K562 (cell line): ENCODE results near the gene MT4. TPM values are rescaled to one million over a fixed set of nuclear protein-coding genes. Genes with fewer than 3 reads are reported as not detected.

ENCODE experiments used
- ATAC-seq: fragments of 200-7000 bp; cut with Tn5 transposase; 3 replicates; pipeline ENCODE4 v1.9.1; 2020; ENCODE audit warnings: moderate library complexity
- BruUV-seq: library from RNA; stranded (reverse); fragments of 400-500 nt; replicated peaks from 2 replicates; lab custom pipeline; 2021; lab: Mats Ljungman, UMichigan
- CTCF ChIA-PET: fragments of 300-600 bp; formaldehyde crosslinking; extraction: SDS; loops from one replicate; lab custom pipeline; 2021; ENCODE audit warnings: low intra/inter-chr PET ratio; lab: Yijun Ruan, JAX
- POLR2A ChIA-PET: fragments of 300-600, 350-650 bp; sonication (Branson Sonifier 250); formaldehyde crosslinking; extraction: SDS; loops from one replicate; lab custom pipeline; 2021; ENCODE audit warnings: antibody characterized with exemption, inconsistent platforms; lab: Yijun Ruan, JAX
- DNase-seq, 4 experiments: peaks; one replicate each; pipeline versions ENCODE4 v3.0.0 to v3.0.0-alpha.2; 2011 to 2018; ENCODE audit warnings: low spot score in 3 of 4, mixed read lengths in 3 of 4; ENCODE audit errors: extremely low read depth in 1 of 4
- FAIRE-seq: peaks from 2 replicates; lab custom pipeline; 2011; peaks lifted over from hg19 to GRCh38; lab: Jason Lieb, UNC
- H2AFZ ChIP-seq: 2 replicates; pipeline ENCODE4 v1.6.0; 2011; ENCODE audit warnings: low read depth, low read length, control low read depth, inconsistent platforms
- H3K27ac ChIP-seq: fragments of 200-600 bp; 3 replicates; pipeline ENCODE4 v1.8.0; 2011; ENCODE audit warnings: low read depth, mild to moderate bottlenecking, control low read depth, inconsistent platforms, low read length, moderate library complexity, mixed read lengths; ENCODE audit errors: extremely low read depth
- H3K27me3 ChIP-seq, 2 experiments: fragments of 300-600 bp in 1 of 2; 2 replicates in 1 of 2; 3 replicates in 1 of 2; pipeline versions ENCODE4 v1.6.0 to v1.8.0; 2011; ENCODE audit warnings: inconsistent platforms in 2 of 2, low read length in 2 of 2, mild to moderate bottlenecking in 1 of 2, mixed read lengths in 1 of 2, moderate library complexity in 1 of 2; ENCODE audit not compliant: control insufficient read depth in 2 of 2, insufficient read depth in 2 of 2
- H3K36me3 ChIP-seq: fragments of 300-600 bp; 3 replicates; pipeline ENCODE4 v1.8.0; 2011; ENCODE audit warnings: mild to moderate bottlenecking, low read length, inconsistent platforms; ENCODE audit not compliant: control insufficient read depth, insufficient read depth
- H3K4me1 ChIP-seq, 2 experiments: fragments of 200-600 bp in 1 of 2; replicated peaks in 1 of 2; 2 replicates in 1 of 2; 3 replicates in 1 of 2; pipeline versions ENCODE4 v1.5.1 to v1.8.0; 2011; ENCODE audit warnings: inconsistent platforms in 2 of 2, low read length in 2 of 2, mild to moderate bottlenecking in 1 of 2, mixed read lengths in 1 of 2, moderate library complexity in 1 of 2; ENCODE audit not compliant: control insufficient read depth in 2 of 2, insufficient read depth in 2 of 2
- H3K4me2 ChIP-seq: 2 replicates; pipeline ENCODE4 v1.6.1; 2011; ENCODE audit warnings: low read length, control low read depth, inconsistent platforms, mixed read lengths; ENCODE audit not compliant: insufficient read depth
- H3K4me3 ChIP-seq: fragments of 200-600 bp; sonication (generic), shearing (Covaris generic); 2 replicates; pipeline ENCODE4 v1.5.1; 2016; ENCODE audit warnings: control low read depth, inconsistent platforms
- H3K79me2 ChIP-seq: fragments of 200-600 bp; 3 replicates; pipeline ENCODE4 v1.8.0; 2011; ENCODE audit warnings: low read length, inconsistent platforms; ENCODE audit not compliant: control insufficient read depth, insufficient read depth
- H3K9ac ChIP-seq, 2 experiments: 2 replicates each; pipeline versions ENCODE4 v1.6.0 to v1.6.1; 2011; ENCODE audit warnings: low read depth in 2 of 2, low read length in 2 of 2, control low read depth in 1 of 2, inconsistent platforms in 1 of 2, mild to moderate bottlenecking in 1 of 2, mixed read lengths in 1 of 2; ENCODE audit not compliant: insufficient read depth in 1 of 2
- H3K9me1 ChIP-seq: one replicate; pipeline ENCODE4 v1.6.0; 2011; ENCODE audit warnings: inconsistent platforms, mild to moderate bottlenecking, low read length, moderate library complexity; ENCODE audit not compliant: control insufficient read depth, insufficient read depth
- H3K9me3 ChIP-seq: replicated peaks from 2 replicates; pipeline ENCODE4 v1.5.1; 2011; ENCODE audit warnings: low read depth, low read length, inconsistent platforms; ENCODE audit not compliant: control insufficient read depth, insufficient read depth
- H4K20me1 ChIP-seq: replicated peaks from 2 replicates; pipeline ENCODE4 v1.6.1; 2011; ENCODE audit warnings: low read length, inconsistent platforms, mixed read lengths; ENCODE audit not compliant: control insufficient read depth, insufficient read depth
- ADNP ChIP-seq: fragments of 200-800 bp; sonication (Bioruptor generic); IDR thresholded peaks from 2 replicates; pipeline ENCODE4 v1.6.1; 2016; ENCODE audit warnings: missing genetic modification characterization, missing compliant biosample characterization
- ATF7 ChIP-seq: fragments of 450-650 bp; IDR thresholded peaks from 2 replicates; pipeline ENCODE4 v1.7.1; 2014; ENCODE audit warnings: mild to moderate bottlenecking, moderate library complexity
- ESRRB ChIP-seq: fragments of 250-450 bp; sonication (Bioruptor Pico); IDR thresholded peaks from 2 replicates; pipeline ENCODE4 v1.5.0; 2020; ENCODE audit warnings: mild to moderate bottlenecking, moderate library complexity, borderline replicate concordance
- MCM7 ChIP-seq, 2 experiments: fragments of 450-650 bp; IDR thresholded peaks; 2 replicates each; pipeline ENCODE4 v1.6.1; 2016 to 2018
- NCOA4 ChIP-seq: fragments of 450-650 bp; IDR thresholded peaks from 2 replicates; pipeline ENCODE4 v1.6.1; 2018; ENCODE audit warnings: mild to moderate bottlenecking; ENCODE audit not compliant: partially characterized antibody
- POLR2B ChIP-seq: fragments of 450-650 bp; IDR thresholded peaks from 2 replicates; pipeline ENCODE4 v1.6.1; 2018; ENCODE audit warnings: low read depth; ENCODE audit not compliant: partially characterized antibody
- SRSF7 ChIP-seq: fragments of 200-400 bp; formaldehyde crosslinking; optimal IDR thresholded peaks from 2 replicates; pipeline ENCODE3; 2017; ENCODE audit warnings: mild to moderate bottlenecking, low read depth, low read length
- TBP ChIP-seq: optimal IDR thresholded peaks from 2 replicates; pipeline ENCODE3; 2011; ENCODE audit warnings: low read depth, low read length, improper control_type of control experiment
- TCF7L2 ChIP-seq: fragments of 150-350 bp; IDR thresholded peaks from 2 replicates; pipeline ENCODE4 v1.6.1; 2016; ENCODE audit warnings: low read depth, mild to moderate bottlenecking, low read length, moderate library complexity
- YBX1 ChIP-seq: fragments of 450-650 bp; IDR thresholded peaks from 2 replicates; pipeline ENCODE4 v1.7.1; 2016; ENCODE audit warnings: mild to moderate bottlenecking
- ZC3H11A ChIP-seq: IDR thresholded peaks from 2 replicates; pipeline ENCODE4 v1.6.1; 2012; ENCODE audit warnings: low read depth, low read length, improper control_type of control experiment
- ZKSCAN8 ChIP-seq: fragments of 200-800 bp; sonication (Bioruptor generic); IDR thresholded peaks from 2 replicates; pipeline ENCODE4 v1.6.1; 2016; ENCODE audit warnings: missing genetic modification characterization, missing compliant biosample characterization
- ZNF165 ChIP-seq: fragments of 250-450 bp; sonication (Bioruptor Pico); IDR thresholded peaks from 2 replicates; pipeline ENCODE4 v1.4.0; 2020; ENCODE audit warnings: borderline replicate concordance
- ZNF3 ChIP-seq: fragments of 250-450 bp; sonication (Bioruptor Pico); IDR thresholded peaks from 2 replicates; pipeline ENCODE4 v1.5.0; 2021; ENCODE audit warnings: mild to moderate bottlenecking, moderate library complexity
- ZNF699 ChIP-seq: fragments of 250-450 bp; sonication (Bioruptor Pico); IDR thresholded peaks from 2 replicates; pipeline ENCODE4 v1.8.0; 2021; ENCODE audit warnings: mild to moderate bottlenecking, moderate library complexity; ENCODE audit not compliant: insufficient replicate concordance
- ZNF79 ChIP-seq: fragments of 250-450 bp; sonication (Bioruptor Pico); IDR thresholded peaks from 2 replicates; pipeline ENCODE4 v1.4.0; 2020; ENCODE audit warnings: low read depth, mild to moderate bottlenecking, moderate library complexity
- WGBS: fragments of 100-300 bp; shearing (Covaris generic); methylation state at CpG from one replicate; pipeline ENCODE4 v1.1.6; 2016; ENCODE audit warnings: low coverage, mixed read lengths; ENCODE audit not compliant: insufficient coverage; ENCODE audit errors: missing lambda C conversion rate; 5-methylcytosine and 5-hydroxymethylcytosine counted together
- in situ Hi-C: fragments of 300-500 bp; cut with MboI; formaldehyde crosslinking; loops from 4 replicates; pipeline ENCODE4 v1.15.0; 2018; ENCODE audit warnings: inconsistent platforms, mixed read lengths
- intact Hi-C: fragments of 100-400 bp; cut with micrococcal nuclease; formaldehyde crosslinking; loops from 2 replicates; pipeline ENCODE4 v1.14.2; 2022
- polyA plus RNA-seq, 8 experiments: library from polyadenylated mRNA; depleted of rRNA in 4 of 8; stranded (reverse) in 5 of 8; unstranded in 3 of 8; fragments of >200 nt; fragmentation: Nextera tagmentation in 2 of 8; fragmentation: Illumina TruSeq in 1 of 8; extraction: Ambion mirVana in 2 of 8; extraction: Trizol in 1 of 8; gene quantifications; 2 replicates each; pipeline versions ENCODE4 v1.2.1 to v1.2.3, GENCODE V29; 2011 to 2014; ENCODE audit warnings: inconsistent platforms in 1 of 8, missing spikeins in 1 of 8
- total RNA-seq, 7 experiments: library from RNA; depleted of rRNA in 6 of 7; stranded (reverse); fragments of >200 nt in 6 of 7; fragmentation: Illumina TruSeq in 2 of 7; extraction: Trizol in 2 of 7; gene quantifications; 2 replicates each; pipeline versions ENCODE4 v1.2.1 to v1.2.3, GENCODE V29; 2011 to 2021; ENCODE audit warnings: low replicate concordance in 1 of 7

The MT4 gene
- total and polyA plus RNA-seq, 9 of the 15 experiments (the other 6 are each of a cell fraction or from before 2014, with no cell fraction given), result not detected

DNA sequence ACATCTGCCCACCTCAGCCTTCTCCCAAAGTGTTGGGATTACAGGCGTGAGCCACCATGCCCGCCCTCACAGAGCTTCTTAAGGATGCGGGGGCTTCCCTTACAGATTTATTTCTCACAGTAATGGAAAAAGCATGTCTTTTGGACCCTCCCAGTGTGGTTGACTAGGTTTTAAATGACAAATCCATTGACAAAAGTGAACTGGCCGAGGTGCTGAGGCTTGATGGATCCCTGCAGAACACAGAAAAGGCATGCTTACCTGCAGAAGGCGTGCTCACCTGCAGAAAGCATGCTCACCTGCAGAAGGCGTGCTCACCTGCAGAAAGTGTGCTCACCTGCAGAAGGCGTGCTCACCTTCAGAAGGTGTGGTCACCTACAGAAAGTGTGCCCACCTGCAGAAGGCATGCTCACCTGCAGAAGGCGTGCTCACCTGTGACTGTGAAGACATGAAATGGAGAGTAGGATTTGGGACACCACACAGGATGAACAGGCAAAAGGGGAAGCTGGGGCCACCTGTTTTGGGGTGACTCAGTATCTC is 30.0 kb upstream of the MT4 start:
- TF ChIP-seq SRSF7, result no peak
- no peak for TF ChIP-seq ZC3H11A
- no peak for TF ChIP-seq TBP
- no peak for TF ChIP-seq ADNP (tag)
- no peak for TF ChIP-seq MCM7 (IDR thresholded peaks at IDR 0.05)
- no peak for TF ChIP-seq ZKSCAN8 (CRISPR knock-in tag)
- TF ChIP-seq NCOA4, result no peak
- TF ChIP-seq POLR2B, result no peak
- no peak for TF ChIP-seq ZNF699 (CRISPR knock-in tag)
- no peak for TF ChIP-seq ZNF3 (CRISPR knock-in tag)
- no peak for TF ChIP-seq ZNF79 (CRISPR knock-in tag)
- no peak for TF ChIP-seq TCF7L2
- TF ChIP-seq ESRRB (CRISPR knock-in tag), result no peak
- no peak for TF ChIP-seq ZNF165 (CRISPR knock-in tag)
- TF ChIP-seq ATF7, result no peak
- no peak for TF ChIP-seq YBX1
- peaks cover 12 to 37% of the 10 kb centered on the region in 2 experiments; a peak in 3 of 5 replicates for H3K27me3 ChIP-seq
- POLR2A ChIA-PET, result interaction anchor here (0.8 to 1.1 kb wide), 2 partner anchors 73 to 314 kb away, joined by 3 to 6 read pairs; partner anchors contain the start of gene MT2A
- H3K9me1 ChIP-seq, result no peaks in the 10 kb centered on the region
- H3K4me3 ChIP-seq, result no peak overlapping the region
- H3K4me1 ChIP-seq, result peaks cover 0 to 3% of the 10 kb centered on the region in 2 experiments; a peak in 1 of 5 replicates
- H3K79me2 ChIP-seq, result no peaks in the 10 kb centered on the region
- H4K20me1 ChIP-seq, result no peaks in the 10 kb centered on the region
- no peaks in the 10 kb centered on the region for H3K36me3 ChIP-seq
- H2AFZ ChIP-seq, result no peak overlapping the region
- BruUV-seq, result no TSS peak
- ATAC-seq (no peak), DNase-seq (no peak), FAIRE-seq (no peak)
- no peaks in the 10 kb centered on the region for H3K9me3 ChIP-seq
- no peak overlapping the region for H3K4me2 ChIP-seq
- H3K27ac ChIP-seq, result no peak overlapping the region
- in situ Hi-C loops (no loop called here), intact Hi-C loops (loop anchor here (5.0 kb wide), 1 partner anchor 203 kb away; no protein-coding TSS in a partner anchor)
- under 1% methylated on average over 8 of the region's 8 CpGs for WGBS
- no peak overlapping the region for H3K9ac ChIP-seq
- CTCF ChIA-PET, result no interaction called here
